ENCODE measurements around the gene ICAM1. TPM values are rescaled to one million over a fixed set of nuclear protein-coding genes. Genes with fewer than 3 reads are reported as not detected.

Gene ICAM1
- total and polyA plus RNA-seq, 2 of the 8 experiments (the other 6 are each of a cell fraction or from before 2014, with no cell fraction given), result 4.0 to 9.4 TPM

GRCh38 chr19:10256970-10257615 lies 13.8 kb upstream of the ICAM1 start:
- no peak overlapping the region for H3K23ac ChIP-seq (ENCODE audit: insufficient read length)
- no peak overlapping the region for H2BK20ac ChIP-seq (ENCODE audit: low read length)
- peaks cover 4 to 26% (median 15%) of the 10 kb centered on the region in 4 experiments; a peak in 5 of 8 replicates for H3K36me3 ChIP-seq (ENCODE audit: control insufficient read depth in 2 of 4, insufficient read depth in 4 of 4, low read length in 3 of 4)
- no peak overlapping the region for H3K4ac ChIP-seq (replicated peaks; ENCODE audit: insufficient read length, low read depth, low read length)
- H3K9ac ChIP-seq (replicated peaks in 1 of 4; ENCODE audit: extremely low read depth in 1 of 4, low read depth in 3 of 4, low read length in 3 of 4), result no peak overlapping the region
- H3K14ac ChIP-seq (ENCODE audit: insufficient read length), result no peak overlapping the region
- ChIA-PET POLR2A (ENCODE audit: partially characterized antibody) (interaction anchor here (0.5 to 2.6 kb wide), 6 partner anchors 30 to 1751 kb away, joined by 3 to 10 read pairs (median 4); partner anchors contain the start of genes DNMT1, ICAM5 and RAVER1), CTCF (ENCODE audit: partially characterized antibody) (interaction anchor here (0.5 to 5.4 kb wide), 15 partner anchors 7 to 134 kb away, joined by 3 to 68 read pairs (median 4); partner anchors contain the start of genes ICAM1 and ICAM4)
- H3K9me3 ChIP-seq (ENCODE audit: insufficient read depth in 2 of 2, low read depth in 1 of 2, low read length in 1 of 2), result no peaks in the 10 kb centered on the region
- H3K27me3 ChIP-seq (replicated peaks in 1 of 4; ENCODE audit: control insufficient read depth in 3 of 4, extremely low read depth in 1 of 4, insufficient read depth in 3 of 4, low read length in 3 of 4), result no peaks in the 10 kb centered on the region
- H2AK5ac ChIP-seq (ENCODE audit: low read depth, low read length), result no peak overlapping the region
- H3K4me1 ChIP-seq (replicated peaks in 1 of 4; ENCODE audit: control insufficient read depth in 3 of 4, insufficient read depth in 4 of 4, low read length in 3 of 4), result peaks cover 0 to 6% (median 1%) of the 10 kb centered on the region in 4 experiments; a peak in 3 of 7 replicates
- no peak overlapping the region for H3K4me3 ChIP-seq (ENCODE audit: extremely low read depth in 1 of 4, insufficient read depth in 2 of 4, low read depth in 3 of 4, low read length in 4 of 4)
- TF ChIP-seq TBP (IDR thresholded peaks at IDR 0.05; ENCODE audit: low read depth, low read length) (no peak), CHD2 (IDR thresholded peaks at IDR 0.05; ENCODE audit: low read length) (no peak)
- H2BK12ac ChIP-seq (ENCODE audit: low read depth, low read length), result no peak overlapping the region
- WGBS, 2 experiments (ENCODE audit: extremely low coverage in 1 of 2, insufficient coverage in 1 of 2, insufficient read length in 1 of 2, insufficient replicate concordance in 2 of 2, low coverage in 1 of 2, low lambda C conversion rate in 2 of 2, missing lambda C conversion rate in 1 of 2), result 92% methylated on average over 9 of the region's 9 CpGs; no CpG with 5 or more reads in 1 of the 2 experiments
- H2BK5ac ChIP-seq (ENCODE audit: low read depth, low read length), result no peak overlapping the region
- H3K27ac ChIP-seq (ENCODE audit: low read depth, low read length), result no peak overlapping the region
- H2BK15ac ChIP-seq (ENCODE audit: low read length), result no peak overlapping the region
- peaks cover 0 to 10% of the 10 kb centered on the region in 2 experiments for H4K20me1 ChIP-seq (replicated peaks in 1 of 2; ENCODE audit: control insufficient read depth in 1 of 2, insufficient read depth in 2 of 2, low read length in 2 of 2)
- peaks cover 5% of the 10 kb centered on the region; the same call in 1 of the 2 replicates for H3K79me1 ChIP-seq (ENCODE audit: low read depth, low read length)
- no peak overlapping the region for H4K8ac ChIP-seq (ENCODE audit: extremely low read depth, insufficient read depth, low read length)
- peaks cover 0 to 9% of the 10 kb centered on the region in 2 experiments; a peak in 2 of 4 replicates for H3K79me2 ChIP-seq (ENCODE audit: control insufficient read depth in 1 of 2, insufficient read depth in 2 of 2, low read length in 2 of 2)
- no peak overlapping the region for H4K5ac ChIP-seq (ENCODE audit: insufficient read length, low read depth, low read length)
- no peak overlapping the region for H4K91ac ChIP-seq (replicated peaks; ENCODE audit: insufficient read length, low read length)
- no peak overlapping the region for H2BK120ac ChIP-seq (replicated peaks; ENCODE audit: low read depth, low read length)
- DNase-seq (ENCODE audit: low read depth in 1 of 2, low spot score in 2 of 2), result no peak
- H3K18ac ChIP-seq (ENCODE audit: extremely low read depth, low read length), result no peak overlapping the region
- H3K56ac ChIP-seq (replicated peaks; ENCODE audit: insufficient read length, low read depth, low read length), result no peak overlapping the region
- no peak for FAIRE-seq
- H2AFZ ChIP-seq (ENCODE audit: low read length), result no peak overlapping the region
- H3K23me2 ChIP-seq (ENCODE audit: low read depth, low read length), result peaks cover 5% of the 10 kb centered on the region
- no peak overlapping the region for H3K4me2 ChIP-seq (ENCODE audit: insufficient read depth in 1 of 2, low read depth in 2 of 2, low read length in 2 of 2)

All from H1 (cell line).